Esophagus muscularis mucosa (tissue), 3 donors: ENCODE data around the gene MBP.

Experiments used
- CTCF ChIP-seq, 3 experiments: fragments of 200-600 bp in 2 of 3; fragments of 450-650 bp in 1 of 3; sonication (generic) in 2 of 3; IDR thresholded peaks; one replicate each; pipeline ENCODE4 v1.5.1; 2017 to 2019; ENCODE audit warnings: antibody characterized with exemption in 3 of 3, mild to moderate bottlenecking in 2 of 3, moderate library complexity in 1 of 3
- POLR2AphosphoS5 ChIP-seq, 2 donors: sonication (generic); formaldehyde crosslinking; IDR thresholded peaks; one replicate each; pipeline ENCODE4 v1.6.1; 2017; ENCODE audit warnings: antibody characterized with exemption in 2 of 2

GRCh38 chr18:76984193-76985155, 148.1 kb downstream of the MBP start:
- TF ChIP-seq CTCF (IDR thresholded peaks at IDR 0.05): no peak
- TF ChIP-seq POLR2AphosphoS5 (IDR thresholded peaks at IDR 0.05): no peak
